GM21360 (cell line): ENCODE measurements around the gene PDGFA.

Experiments
- ATAC-seq: cut with Tn5 transposase; IDR thresholded peaks from one replicate; pipeline ENCODE4 v1.9.1; 2021; ENCODE audit warnings: mild to moderate bottlenecking, moderate library complexity; ENCODE audit not compliant: unreplicated experiment

Gene PDGFA

GRCh38 chr7:505171-505570 lies 14.5 kb downstream of the PDGFA start:
- no peak for ATAC-seq

DNA sequence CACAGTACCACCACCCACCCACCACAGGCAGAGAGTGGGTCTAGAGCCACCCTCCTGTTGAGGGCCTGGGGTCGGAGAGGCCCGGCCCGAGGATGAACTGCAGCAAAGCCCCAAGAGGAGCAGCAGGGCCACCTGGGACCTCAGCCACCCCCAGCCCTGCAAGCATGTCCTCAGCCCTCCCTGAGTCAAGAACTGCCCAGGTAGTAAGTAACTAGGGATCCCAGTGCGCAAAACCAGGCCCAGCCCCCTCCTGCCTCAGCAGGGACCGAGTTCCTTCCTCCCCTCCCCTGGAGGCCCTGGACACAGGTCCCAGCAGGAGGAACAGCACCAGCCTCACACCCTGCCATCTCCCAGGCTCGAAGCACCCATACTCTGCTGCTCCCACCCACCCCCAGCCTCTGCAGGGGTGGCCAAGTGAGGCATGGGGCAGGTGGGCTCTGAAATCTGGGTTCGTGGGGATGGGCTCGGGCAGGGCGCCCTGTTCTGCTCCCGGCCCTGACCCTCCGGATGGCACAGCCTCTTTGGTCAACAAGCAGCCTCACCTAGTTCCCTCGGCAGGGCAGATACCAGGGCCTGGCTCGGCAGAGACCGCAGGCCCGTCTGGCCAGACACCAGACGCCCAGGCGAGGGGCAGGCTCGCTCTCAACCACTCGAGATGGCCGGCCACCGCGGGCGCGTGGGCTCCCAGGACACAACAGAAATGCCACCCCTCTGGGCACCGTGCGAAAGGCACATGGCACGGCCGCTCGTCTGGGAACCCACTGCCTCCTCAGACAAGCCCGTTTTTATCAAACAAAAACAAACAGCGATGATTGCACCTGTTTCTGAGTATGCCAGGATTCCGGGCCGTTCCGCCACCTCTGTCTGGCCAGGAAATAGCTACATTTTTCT lies 15.2 kb downstream of the PDGFA start:
- no peak for ATAC-seq

DNA sequence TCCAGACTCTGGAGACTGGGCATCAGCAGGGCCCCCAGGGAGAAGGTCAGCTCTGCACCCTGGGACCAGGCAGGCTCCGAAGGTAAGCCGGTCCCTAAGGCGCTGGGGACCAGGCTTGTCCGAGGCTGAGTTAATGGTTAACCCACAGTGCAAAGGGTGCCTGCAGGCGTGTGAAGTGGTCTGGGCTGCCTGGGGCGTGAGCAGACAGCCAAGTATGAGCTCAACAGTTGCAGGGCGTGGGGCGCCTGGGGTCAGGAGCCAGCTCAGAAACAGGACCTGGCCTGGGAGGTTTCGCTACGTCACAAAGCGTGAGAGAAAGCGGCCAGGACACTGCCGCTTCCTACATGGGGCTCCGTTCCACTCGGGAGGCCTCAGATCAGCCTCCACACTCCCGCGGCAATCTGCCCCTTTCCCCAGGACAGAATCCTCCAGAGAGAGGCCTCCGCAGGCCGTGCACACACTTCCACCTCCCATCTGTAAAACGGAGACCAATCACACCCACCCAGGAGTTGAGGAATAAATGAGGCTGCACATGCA lies 16.0 kb downstream of the PDGFA start:
- ATAC-seq = no peak

DNA sequence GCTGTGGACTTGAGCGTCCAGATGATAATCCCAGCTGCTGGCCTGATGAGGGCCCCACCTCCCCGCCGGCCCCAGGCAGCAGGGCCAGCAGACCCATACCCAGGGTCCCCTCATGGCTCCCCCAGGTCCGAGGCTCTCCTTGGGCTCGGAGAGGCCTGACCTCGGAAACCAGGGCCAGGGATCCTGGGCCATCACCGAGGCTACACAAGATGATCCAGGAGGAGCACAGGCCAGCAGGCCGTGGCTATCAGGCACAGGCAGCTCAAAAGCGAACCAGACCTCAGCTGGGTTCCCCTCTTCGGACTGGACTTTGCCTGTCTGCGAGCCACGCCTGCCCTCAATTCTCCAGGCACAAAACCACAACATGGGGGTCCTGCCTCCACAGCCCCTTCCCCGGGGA lies 17.4 kb downstream of the PDGFA start:
- no peak for ATAC-seq

- ATAC-seq = no peak
Measured at GRCh38 chr7:501526-501925, 18.1 kb downstream of the PDGFA start.

DNA sequence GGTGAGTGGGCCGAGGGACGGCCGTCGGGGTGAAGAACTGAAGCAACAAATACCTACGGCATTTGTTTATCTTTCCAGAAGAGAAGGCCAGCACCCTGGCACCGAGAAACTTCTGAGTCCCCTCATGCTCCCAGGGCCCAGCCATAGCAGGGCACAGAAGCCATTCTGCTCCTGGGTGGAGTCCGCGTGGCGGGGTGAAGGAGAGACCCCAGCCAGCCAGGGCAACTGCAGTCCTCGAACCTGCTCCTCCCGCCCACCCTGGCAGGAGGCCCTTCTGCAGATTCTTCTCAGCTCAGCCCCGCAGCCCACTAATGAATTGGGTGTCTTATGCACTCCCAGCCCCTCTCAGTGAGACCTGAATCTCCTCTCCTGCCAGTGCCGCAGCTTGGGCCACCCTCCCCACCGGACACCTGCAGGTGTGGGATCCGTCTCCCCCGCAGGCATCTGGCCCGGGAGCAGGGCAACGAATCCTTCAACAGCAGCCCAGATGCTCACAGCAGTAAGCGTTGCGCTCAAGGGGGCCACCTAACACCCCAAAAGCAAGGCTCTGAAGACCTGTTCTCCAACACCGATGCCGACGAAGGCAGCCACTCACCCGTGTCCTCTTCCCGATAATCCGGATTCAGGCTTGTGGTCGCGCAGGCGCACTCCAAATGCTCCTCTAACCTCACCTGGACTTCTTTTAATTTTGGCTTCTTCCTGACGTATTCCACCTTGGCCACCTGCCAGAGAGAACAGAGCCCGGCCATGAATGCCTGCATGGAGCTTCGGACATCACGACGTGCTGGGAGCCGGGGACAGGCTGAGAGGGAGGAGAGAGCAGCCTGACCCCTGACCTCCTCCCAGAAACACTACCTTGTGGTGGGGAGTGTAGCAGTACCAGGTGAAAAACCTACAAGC lies 18.9 kb downstream of the PDGFA start:
- no peak for ATAC-seq

DNA sequence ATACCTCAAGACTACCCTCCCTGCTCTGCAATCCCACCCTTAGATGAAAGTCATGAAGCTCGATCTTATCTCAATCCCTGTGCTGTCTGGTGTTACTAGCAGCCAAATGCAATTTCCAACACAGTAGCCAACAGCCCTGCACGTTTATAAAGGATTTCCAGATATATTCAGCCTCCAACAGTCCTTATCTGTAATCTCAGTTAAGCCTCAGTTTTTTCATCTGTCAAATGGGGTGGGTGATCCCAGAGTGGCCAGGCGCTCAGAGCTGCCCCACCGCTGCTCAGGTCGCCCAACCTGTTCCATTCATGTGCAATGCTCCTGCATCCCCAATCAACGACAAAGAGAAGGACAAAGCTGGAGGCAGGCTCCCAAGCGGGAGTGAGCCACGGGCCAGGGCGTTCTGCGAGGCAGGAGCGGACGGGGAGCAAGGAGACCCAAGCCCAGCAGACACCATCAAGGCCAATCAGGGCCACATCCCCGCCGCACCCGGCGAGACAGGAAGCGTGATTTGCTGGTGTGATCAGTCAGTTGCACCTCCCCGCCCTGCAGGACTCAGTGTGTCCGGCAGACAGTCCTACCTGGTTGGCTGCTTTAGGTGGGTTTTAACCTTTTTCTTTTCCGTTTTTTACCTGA lies 19.7 kb downstream of the PDGFA start:
- no peak for ATAC-seq

GRCh38 chr7:498678-499641 lies 20.7 kb downstream of the PDGFA start:
- ATAC-seq = no peak

DNA sequence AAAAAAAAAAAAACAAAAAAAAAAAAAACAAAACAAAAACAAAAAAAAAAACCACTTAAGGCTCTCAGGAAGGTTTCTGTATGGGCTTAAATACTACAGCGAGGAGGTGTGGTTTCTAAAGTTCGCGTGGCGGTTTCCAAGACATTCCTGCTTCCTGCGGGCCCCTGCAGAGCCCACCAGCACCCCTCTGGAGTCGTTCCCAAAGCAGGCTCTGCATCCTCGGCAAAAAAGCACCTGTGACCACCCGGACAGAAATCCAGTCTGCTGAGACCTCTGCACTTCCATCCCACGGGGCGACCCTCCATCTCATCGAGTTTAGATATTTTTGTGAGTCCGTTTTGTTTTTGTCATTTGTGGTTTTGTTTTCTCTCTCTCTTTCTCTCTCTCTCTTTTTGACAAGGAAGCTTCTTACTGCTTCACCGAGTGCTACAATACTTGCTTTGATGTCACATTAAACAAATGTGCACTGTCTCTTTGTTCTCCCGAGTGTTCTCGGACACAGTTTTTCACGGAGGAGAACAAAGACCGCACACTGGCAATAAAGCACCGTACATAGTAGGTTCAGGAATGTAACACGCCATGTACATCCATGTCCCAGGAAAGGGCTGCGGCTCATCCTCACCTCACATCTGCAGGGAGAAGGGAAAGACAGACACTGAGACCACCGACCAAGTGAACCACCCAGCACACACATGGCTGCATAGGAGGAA lies 21.5 kb downstream of the PDGFA start:
- no peak for ATAC-seq

GRCh38 chr7:497346-497745 lies 22.3 kb downstream of the PDGFA start:
- no peak for ATAC-seq

- ATAC-seq = no peak
Measured at GRCh38 chr7:496528-497295, 22.9 kb downstream of the PDGFA start.

GRCh38 chr7:495761-496321 lies 23.8 kb downstream of the PDGFA start:
- ATAC-seq = no peak

- ATAC-seq = no peak
Measured at GRCh38 chr7:495326-495725, 24.3 kb downstream of the PDGFA start.

DNA sequence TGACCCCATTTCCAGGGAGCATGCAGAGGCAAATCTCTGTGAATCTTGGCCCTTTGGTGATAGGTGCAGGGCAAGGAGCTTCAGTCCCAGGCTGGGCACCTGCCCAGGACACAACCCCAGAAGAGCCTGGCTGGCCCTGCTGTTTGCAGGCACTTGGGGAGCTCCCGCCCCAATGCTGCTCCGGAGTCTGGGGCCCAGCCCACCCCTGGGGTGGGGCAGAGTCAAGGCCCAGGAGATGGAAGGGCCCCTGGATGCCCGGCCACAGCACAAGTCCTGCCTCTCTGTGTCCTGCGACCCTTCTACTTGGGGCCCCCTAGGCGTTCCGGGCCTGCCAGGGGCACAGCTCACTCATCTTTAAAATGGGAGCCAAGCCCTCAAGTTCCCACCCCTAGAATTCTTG lies 24.7 kb downstream of the PDGFA start:
- ATAC-seq = no peak

DNA sequence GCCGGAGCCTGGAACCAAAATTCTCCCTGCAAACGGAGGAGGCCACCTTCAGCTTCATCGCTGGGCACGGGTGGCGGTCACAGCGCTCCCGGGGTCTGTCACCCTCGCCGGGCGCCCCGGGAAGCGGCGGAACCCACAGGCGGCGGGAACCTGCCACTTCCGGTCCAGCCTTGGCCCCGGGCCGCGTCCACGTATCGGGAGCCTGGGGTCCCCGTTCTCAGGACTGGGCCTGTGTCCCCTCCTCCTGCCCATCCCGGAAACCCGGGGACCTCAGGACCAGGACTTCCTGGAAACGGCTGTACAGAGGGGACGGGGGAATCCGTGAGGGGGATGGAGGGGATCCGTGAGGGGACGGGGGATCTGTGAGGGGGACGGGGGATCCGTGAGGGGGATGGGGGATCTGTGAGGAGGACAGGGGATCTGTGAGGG lies 25.4 kb downstream of the PDGFA start:
- no peak for ATAC-seq

- ATAC-seq = no peak
Measured at GRCh38 chr7:493661-494251, 25.9 kb downstream of the PDGFA start.

DNA sequence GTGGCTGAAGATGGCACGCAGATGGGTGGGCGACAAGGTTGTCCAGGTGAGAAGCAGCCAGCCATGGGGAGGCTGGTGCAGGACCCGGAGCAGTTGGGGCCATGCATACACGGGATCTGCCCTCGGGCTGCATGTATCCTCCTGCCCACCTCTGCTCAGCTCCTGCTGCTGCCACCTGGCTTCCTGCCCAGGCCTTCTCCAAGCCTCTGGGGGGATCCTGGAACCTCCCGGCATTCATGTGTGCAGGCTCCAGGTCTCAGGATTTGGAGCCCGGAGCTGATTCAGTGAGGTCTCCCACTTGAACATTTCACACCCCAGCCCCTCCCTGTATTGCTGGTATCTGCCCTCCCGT lies 27.0 kb downstream of the PDGFA start:
- ATAC-seq = no peak
